ENCODE results near the gene NBPF20. TPM values are rescaled to one million over a fixed set of nuclear protein-coding genes. Genes with fewer than 3 reads are reported as not detected.
"Not testable (repeated sequence)": the region's sequence is repeated elsewhere in the genome, so short reads cannot be mapped to it uniquely, and the experiment has no call there.

The NBPF20 gene
- total RNA-seq, 2 donors from 2014 or later, result 2.1 to 3.6 TPM

- intact Hi-C loops (cut with DNase I); DNase-seq (ENCODE audit: low spot score): not testable (repeated sequence)
These were observed 6.2 kb upstream of the NBPF20 start for GRCh38 chr1:145431363-145432256.

- intact Hi-C loops (cut with DNase I); DNase-seq (ENCODE audit: low spot score): not testable (repeated sequence)
These were observed 5.4 kb upstream of the NBPF20 start for GRCh38 chr1:145430830-145431229.

- DNase-seq (ENCODE audit: low spot score), result not testable (repeated sequence)
- intact Hi-C loops (cut with DNase I), result loop anchor here in 1 of 2 donors (5.0 kb wide), 1 partner anchor 368 kb away; no protein-coding TSS in a partner anchor
These were observed 3.9 kb upstream of the NBPF20 start for GRCh38 chr1:145429329-145429728.

- intact Hi-C loops (cut with DNase I), result loop anchor here in 1 of 2 donors (5.0 kb wide), 1 partner anchor 372 kb away; no protein-coding TSS in a partner anchor
- peak; percentile 48 for DNase-seq (ENCODE audit: low spot score)
These were observed 579 bp downstream of the NBPF20 start for GRCh38 chr1:145424612-145425435.

- intact Hi-C loops (cut with DNase I); DNase-seq (ENCODE audit: low spot score): not testable (repeated sequence)
These were observed 10.3 kb downstream of the NBPF20 start for GRCh38 chr1:145415149-145415548.

- DNase-seq (ENCODE audit: low spot score); intact Hi-C loops (cut with DNase I): not testable (repeated sequence)
These were observed 18.1 kb downstream of the NBPF20 start for GRCh38 chr1:145407266-145407665.

GRCh38 chr1:145404949-145405348, 20.5 kb downstream of the NBPF20 start:
- intact Hi-C loops (cut with DNase I); DNase-seq (ENCODE audit: low spot score): not testable (repeated sequence)

GRCh38 chr1:145400701-145401100, 24.7 kb downstream of the NBPF20 start:
- intact Hi-C loops (cut with DNase I); DNase-seq (ENCODE audit: low spot score): not testable (repeated sequence)

Other genes with a start within 250 kb of the NBPF20 start
- gene PPIAL4D, start 183.4 kb downstream of the NBPF20 start, total RNA-seq, result not detected
- 10 to 100 TPM; 15.1 to 20.2 TPM for gene GPR89A, start 182.4 kb upstream of the NBPF20 start, total RNA-seq